Upper lobe of right lung (tissue), 1 donor: ENCODE results near the gene FMO1. TPM values are rescaled to one million over a fixed set of nuclear protein-coding genes. Genes with fewer than 3 reads are reported as not detected.

Experiments
- ATAC-seq: fragments of 200-7000 bp; cut with Tn5 transposase; one replicate; pipeline ENCODE4 v1.9.1; 2020; ENCODE audit warnings: mild to moderate bottlenecking, moderate library complexity
- DNase-seq: peaks from one replicate; pipeline ENCODE4 v3.0.0-alpha.2; 2020
- H3K27ac ChIP-seq: fragments of 200-600 bp; one replicate; pipeline ENCODE4 v1.8.0; 2022
- H3K27me3 ChIP-seq: fragments of 200-600 bp; one replicate; pipeline ENCODE4 v1.8.0; 2022; ENCODE audit warnings: mild to moderate bottlenecking
- H3K36me3 ChIP-seq: fragments of 200-600 bp; one replicate; pipeline ENCODE4 v1.8.0; 2022
- H3K4me1 ChIP-seq: fragments of 200-600 bp; one replicate; pipeline ENCODE4 v1.8.0; 2022
- H3K4me3 ChIP-seq: fragments of 200-600 bp; one replicate; pipeline ENCODE4 v1.8.0; 2022; ENCODE audit warnings: mild to moderate bottlenecking
- H3K9me3 ChIP-seq: fragments of 200-600 bp; one replicate; pipeline ENCODE4 v1.8.0; 2022
- CTCF ChIP-seq: fragments of 200-600 bp; IDR thresholded peaks from one replicate; pipeline ENCODE4 v1.8.0; 2022; ENCODE audit warnings: antibody characterized with exemption
- intact Hi-C: fragments of 100-400 bp; cut with DNase I; formaldehyde crosslinking; loops from one replicate; pipeline ENCODE4 v1.11.0; 2022
- long read RNA-seq: library from polyadenylated mRNA; unstranded; transcript quantifications from one replicate; pipeline ENCODE4 v2.0.0, GENCODE V29; 2021
- total RNA-seq: library from RNA; stranded (reverse); fragmentation: NEBNext Ultra II Directional; extraction: Animal tissue kit (Norgen Biotek cat#: 25700); gene quantifications from one replicate; pipeline ENCODE4 v1.2.1, GENCODE V29; 2021
- donor health status: DM: no; HTN: yes; CAD: no; lungs with severe emphysema.

Gene FMO1
- 1.3 TPM for total RNA-seq
- long read RNA-seq: 0 reads

- intact Hi-C loops: no loop called here
- no peak for ATAC-seq
- no peak within 1 kb of the TSS for H3K4me3 ChIP-seq
These were observed at the start of gene FMO1 for GRCh38 chr1:171248302-171248701. TSS of gene FMO1 (plus strand) at chr1:171248494. CDS start at chr1:171258088, 9,594 bp downstream.

GRCh38 chr1:171204296-171204695, 44.0 kb upstream of the FMO1 start:
- H3K27ac ChIP-seq: no peak overlapping the region
- no peak for ATAC-seq
- intact Hi-C loops: no loop called here
- H3K9me3 ChIP-seq: no peaks in the 10 kb centered on the region
- no peak for DNase-seq
- no peak for TF ChIP-seq CTCF
- no peak overlapping the region for H3K4me3 ChIP-seq
- no peaks in the 10 kb centered on the region for H3K4me1 ChIP-seq
- H3K27me3 ChIP-seq: no peaks in the 10 kb centered on the region
- peaks cover 51% of the 10 kb centered on the region for H3K36me3 ChIP-seq

More at GRCh38 chr1:171248302-171248701, at the start of gene FMO1:
- Histone ChIP-seq H3K27me3 (peaks cover 12% of the 10 kb centered on the region), H3K36me3 (no peaks in the 10 kb centered on the region), H3K9me3 (no peaks in the 10 kb centered on the region), H3K4me1 (no peaks in the 10 kb centered on the region), H3K27ac (no peak within 1 kb of the TSS)
- TF ChIP-seq CTCF: no peak
- no peak for DNase-seq

GRCh38 chr1:171206204-171206977, 41.9 kb upstream of the FMO1 start:
- no peaks in the 10 kb centered on the region for H3K9me3 ChIP-seq
- no peaks in the 10 kb centered on the region for H3K27me3 ChIP-seq
- no peak for TF ChIP-seq CTCF
- intact Hi-C loops: no loop called here
- peaks cover 31% of the 10 kb centered on the region for H3K36me3 ChIP-seq
- no peak overlapping the region for H3K4me3 ChIP-seq
- no peak overlapping the region for H3K27ac ChIP-seq
- no peak for DNase-seq
- ATAC-seq: no peak
- H3K4me1 ChIP-seq: peaks cover 4% of the 10 kb centered on the region

- Histone ChIP-seq H3K4me3 (no peak overlapping the region), H3K4me1 (peaks cover 4% of the 10 kb centered on the region), H3K27me3 (no peaks in the 10 kb centered on the region), H3K36me3 (peaks cover 26% of the 10 kb centered on the region), H3K9me3 (no peaks in the 10 kb centered on the region), H3K27ac (no peak overlapping the region)
- peak; percentile 14 for ATAC-seq
- intact Hi-C loops: no loop called here
- TF ChIP-seq CTCF: no peak
- no peak for DNase-seq
These were observed 41.3 kb upstream of the FMO1 start for GRCh38 chr1:171206978-171207355.

- ATAC-seq (no peak), DNase-seq (no peak)
- Histone ChIP-seq H3K9me3 (no peaks in the 10 kb centered on the region), H3K36me3 (peaks cover 22% of the 10 kb centered on the region), H3K27ac (no peak overlapping the region), H3K4me1 (peaks cover 4% of the 10 kb centered on the region), H3K27me3 (no peaks in the 10 kb centered on the region), H3K4me3 (no peak overlapping the region)
- TF ChIP-seq CTCF: no peak
- intact Hi-C loops: no loop called here
These were observed 40.9 kb upstream of the FMO1 start for GRCh38 chr1:171207377-171207776.
